WERI-Rb-1 (cell line): Measurements from ENCODE around the gene MAML3.

Experiments
- DNase-seq: peaks from one replicate; pipeline ENCODE4 v3.0.0-alpha.2; 2020
- H3K27ac ChIP-seq: fragments of 250-450 bp; sonication (Bioruptor Pico); 2 replicates; pipeline ENCODE4 v1.5.1; 2020; ENCODE audit warnings: mild to moderate bottlenecking, moderate library complexity
- H3K27me3 ChIP-seq: fragments of 250-450 bp; sonication (Bioruptor Pico); 2 replicates; pipeline ENCODE4 v1.5.1; 2021; ENCODE audit warnings: mild to moderate bottlenecking, low read depth, moderate library complexity; ENCODE audit not compliant: insufficient read depth, severe bottlenecking
- H3K36me3 ChIP-seq: fragments of 250-450 bp; sonication (Bioruptor Pico); 2 replicates; pipeline ENCODE4 v1.5.1; 2020; ENCODE audit warnings: mild to moderate bottlenecking, moderate library complexity
- H3K4me3 ChIP-seq: 2 replicates; pipeline ENCODE4 v1.5.1; 2011; ENCODE audit warnings: low read depth, mild to moderate bottlenecking, control low read depth, low read length
- H3K9me3 ChIP-seq: fragments of 250-450 bp; sonication (Bioruptor Pico); 2 replicates; pipeline ENCODE4 v1.5.1; 2021; ENCODE audit warnings: mild to moderate bottlenecking, moderate library complexity; ENCODE audit not compliant: severe bottlenecking
- TF ChIP-seq, protein P1 (sequence below): IDR thresholded peaks from 2 replicates; pipeline ENCODE4 v1.5.1; 2011; ENCODE audit warnings: low read depth, mild to moderate bottlenecking, control low read depth, inconsistent platforms, low read length

The MAML3 gene

GRCh38 chr4:139963708-139964107, 190.3 kb downstream of the MAML3 start:
- TF ChIP-seq, protein P1, sequence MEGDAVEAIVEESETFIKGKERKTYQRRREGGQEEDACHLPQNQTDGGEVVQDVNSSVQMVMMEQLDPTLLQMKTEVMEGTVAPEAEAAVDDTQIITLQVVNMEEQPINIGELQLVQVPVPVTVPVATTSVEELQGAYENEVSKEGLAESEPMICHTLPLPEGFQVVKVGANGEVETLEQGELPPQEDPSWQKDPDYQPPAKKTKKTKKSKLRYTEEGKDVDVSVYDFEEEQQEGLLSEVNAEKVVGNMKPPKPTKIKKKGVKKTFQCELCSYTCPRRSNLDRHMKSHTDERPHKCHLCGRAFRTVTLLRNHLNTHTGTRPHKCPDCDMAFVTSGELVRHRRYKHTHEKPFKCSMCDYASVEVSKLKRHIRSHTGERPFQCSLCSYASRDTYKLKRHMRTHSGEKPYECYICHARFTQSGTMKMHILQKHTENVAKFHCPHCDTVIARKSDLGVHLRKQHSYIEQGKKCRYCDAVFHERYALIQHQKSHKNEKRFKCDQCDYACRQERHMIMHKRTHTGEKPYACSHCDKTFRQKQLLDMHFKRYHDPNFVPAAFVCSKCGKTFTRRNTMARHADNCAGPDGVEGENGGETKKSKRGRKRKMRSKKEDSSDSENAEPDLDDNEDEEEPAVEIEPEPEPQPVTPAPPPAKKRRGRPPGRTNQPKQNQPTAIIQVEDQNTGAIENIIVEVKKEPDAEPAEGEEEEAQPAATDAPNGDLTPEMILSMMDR: no peak
- no peaks in the 10 kb centered on the region for H3K9me3 ChIP-seq
- H3K36me3 ChIP-seq: no peaks in the 10 kb centered on the region
- H3K4me3 ChIP-seq: no peak overlapping the region
- H3K27me3 ChIP-seq: no peaks in the 10 kb centered on the region
- no peak for DNase-seq
- no peak overlapping the region for H3K27ac ChIP-seq

DNA sequence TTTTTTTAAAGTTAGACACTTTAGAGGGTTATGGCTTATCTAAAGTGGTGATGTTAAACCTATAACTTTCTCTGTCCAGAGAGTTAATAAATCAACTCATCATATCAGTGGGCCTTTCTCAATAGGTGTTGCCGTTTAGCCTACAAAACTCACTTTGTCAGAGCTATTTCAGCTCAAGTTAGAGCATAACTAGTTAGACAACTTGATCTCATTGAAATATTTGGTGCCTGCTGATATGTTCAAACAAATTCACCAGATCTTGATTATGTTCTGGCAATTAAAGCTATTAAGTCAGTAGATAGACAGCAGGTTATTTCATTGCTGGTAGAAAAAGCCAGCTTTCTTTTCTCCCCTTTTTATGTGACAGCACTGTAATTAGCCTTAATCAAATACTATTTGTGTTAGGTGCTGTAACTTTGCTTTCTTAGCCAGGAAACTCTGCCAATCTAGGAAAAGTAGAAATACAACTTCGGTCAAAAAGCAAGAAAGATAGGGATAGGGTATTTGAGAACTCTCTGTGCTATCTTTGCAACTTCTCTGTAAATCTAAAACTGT, 191.8 kb downstream of the MAML3 start:
- H3K27me3 ChIP-seq: no peaks in the 10 kb centered on the region
- H3K4me3 ChIP-seq: no peak overlapping the region
- no peaks in the 10 kb centered on the region for H3K36me3 ChIP-seq
- no peaks in the 10 kb centered on the region for H3K9me3 ChIP-seq
- TF ChIP-seq, protein P1: no peak
- H3K27ac ChIP-seq: no peak overlapping the region
- no peak for DNase-seq

- Histone ChIP-seq H3K27me3 (no peaks in the 10 kb centered on the region), H3K27ac (no peak overlapping the region), H3K4me3 (no peak overlapping the region), H3K36me3 (no peaks in the 10 kb centered on the region), H3K9me3 (no peaks in the 10 kb centered on the region)
- no peak for DNase-seq
- TF ChIP-seq, protein P1: no peak
Measured at GRCh38 chr4:139961344-139961946, 192.5 kb downstream of the MAML3 start.

- Histone ChIP-seq H3K27me3 (no peaks in the 10 kb centered on the region), H3K9me3 (no peaks in the 10 kb centered on the region), H3K27ac (no peak overlapping the region), H3K4me3 (no peak overlapping the region), H3K36me3 (no peaks in the 10 kb centered on the region)
- no peak for DNase-seq
- TF ChIP-seq, protein P1: no peak
Measured at GRCh38 chr4:139959396-139959795, 194.6 kb downstream of the MAML3 start.

- no peak overlapping the region for H3K27ac ChIP-seq
- H3K4me3 ChIP-seq: no peak overlapping the region
- no peaks in the 10 kb centered on the region for H3K9me3 ChIP-seq
- TF ChIP-seq, protein P1: no peak
- H3K27me3 ChIP-seq: no peaks in the 10 kb centered on the region
- no peaks in the 10 kb centered on the region for H3K36me3 ChIP-seq
- no peak for DNase-seq
Measured at GRCh38 chr4:139958739-139959098, 195.3 kb downstream of the MAML3 start.
